Measurements from ENCODE around the gene TMC1.

DNA sequence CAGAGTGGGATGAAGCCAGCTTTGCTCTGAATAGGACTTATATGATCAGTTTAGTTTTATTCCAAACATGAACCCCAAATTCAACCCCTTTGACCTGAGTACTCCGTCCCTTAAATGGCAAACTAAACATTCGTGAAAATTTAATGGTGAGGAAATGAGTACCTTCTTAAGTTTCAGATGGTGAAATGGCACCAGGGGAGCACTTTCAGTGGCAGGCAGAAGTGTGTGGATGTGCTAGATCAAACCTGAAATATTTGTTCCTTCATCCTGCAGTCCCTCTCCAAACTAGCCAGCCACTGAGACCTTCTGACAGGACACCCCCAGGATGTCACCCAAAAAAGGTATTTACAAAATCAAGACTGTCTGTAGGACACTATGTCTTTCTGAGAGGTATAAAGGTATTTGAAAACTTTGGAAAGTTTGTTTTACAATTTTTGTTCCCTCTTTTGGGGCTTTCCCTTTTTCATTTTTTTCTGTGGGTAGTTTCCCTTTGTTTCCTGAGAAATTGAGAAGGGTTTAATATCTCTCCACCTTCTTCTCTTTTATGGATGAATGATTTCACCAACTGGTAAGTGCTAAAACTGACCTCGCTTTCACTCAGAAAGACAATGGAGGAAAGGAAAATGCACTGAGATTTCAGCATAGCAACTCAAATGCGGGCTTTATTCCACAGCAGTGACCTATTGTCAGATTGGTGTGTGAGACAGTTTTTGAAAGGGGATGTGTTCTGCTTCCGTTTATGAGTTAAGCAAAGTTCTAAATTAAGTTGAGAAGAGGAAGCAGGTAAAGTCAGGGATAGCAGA, 127.1 kb downstream of the TMC1 start:
- TF ChIP-seq, protein P1, sequence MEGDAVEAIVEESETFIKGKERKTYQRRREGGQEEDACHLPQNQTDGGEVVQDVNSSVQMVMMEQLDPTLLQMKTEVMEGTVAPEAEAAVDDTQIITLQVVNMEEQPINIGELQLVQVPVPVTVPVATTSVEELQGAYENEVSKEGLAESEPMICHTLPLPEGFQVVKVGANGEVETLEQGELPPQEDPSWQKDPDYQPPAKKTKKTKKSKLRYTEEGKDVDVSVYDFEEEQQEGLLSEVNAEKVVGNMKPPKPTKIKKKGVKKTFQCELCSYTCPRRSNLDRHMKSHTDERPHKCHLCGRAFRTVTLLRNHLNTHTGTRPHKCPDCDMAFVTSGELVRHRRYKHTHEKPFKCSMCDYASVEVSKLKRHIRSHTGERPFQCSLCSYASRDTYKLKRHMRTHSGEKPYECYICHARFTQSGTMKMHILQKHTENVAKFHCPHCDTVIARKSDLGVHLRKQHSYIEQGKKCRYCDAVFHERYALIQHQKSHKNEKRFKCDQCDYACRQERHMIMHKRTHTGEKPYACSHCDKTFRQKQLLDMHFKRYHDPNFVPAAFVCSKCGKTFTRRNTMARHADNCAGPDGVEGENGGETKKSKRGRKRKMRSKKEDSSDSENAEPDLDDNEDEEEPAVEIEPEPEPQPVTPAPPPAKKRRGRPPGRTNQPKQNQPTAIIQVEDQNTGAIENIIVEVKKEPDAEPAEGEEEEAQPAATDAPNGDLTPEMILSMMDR (IDR thresholded peaks at IDR 0.05): no peak
- TF ChIP-seq POLR2A (IDR thresholded peaks at IDR 0.05): no peak
